GM12878 (cell line): ENCODE results near the gene BCAS2. TPM values are rescaled to one million over a fixed set of nuclear protein-coding genes. Genes with fewer than 3 reads are reported as not detected.

Experiments
- ATAC-seq: fragments of 200-7000 bp; cut with Tn5 transposase; 3 replicates; pipeline ENCODE4 v1.9.1; 2020; ENCODE audit warnings: mild to moderate bottlenecking, moderate library complexity
- BruUV-seq: library from RNA; stranded (reverse); fragments of 400-500 nt; replicated peaks from 2 replicates; lab custom pipeline; 2021; lab: Mats Ljungman, UMichigan
- CTCF ChIA-PET: fragments of 300-600 bp; sonication (Branson Sonifier 250); formaldehyde crosslinking; extraction: SDS; loops from one replicate; lab custom pipeline; 2021; ENCODE audit warnings: inconsistent platforms; lab: Yijun Ruan, JAX
- POLR2A ChIA-PET: fragments of 350-600 bp; formaldehyde crosslinking; extraction: SDS; loops from one replicate; lab custom pipeline; 2021; ENCODE audit warnings: inconsistent platforms; lab: Charles Lee
- RAD21 ChIA-PET: fragments of 300-600 bp; sonication (Branson Sonifier 250); formaldehyde crosslinking; loops from one replicate; lab custom pipeline; 2023; ENCODE audit warnings: antibody characterized with exemption; ENCODE audit not compliant: unreplicated experiment; lab: Charles Lee
- SMC1A ChIA-PET: fragments of 300-600 bp; sonication (Branson Sonifier 250); formaldehyde crosslinking; loops from one replicate; lab custom pipeline; 2023; ENCODE audit not compliant: unreplicated experiment, uncharacterized antibody; lab: Charles Lee
- DNase-seq: peaks from one replicate; pipeline ENCODE4 v3.0.0-alpha.2; 2011; ENCODE audit warnings: low read depth, low spot score
- FAIRE-seq: peaks from 3 replicates; lab custom pipeline; 2011; peaks lifted over from hg19 to GRCh38; lab: Jason Lieb, UNC
- H2AFZ ChIP-seq: 2 replicates; pipeline ENCODE4 v1.6.0; 2011; ENCODE audit warnings: low read depth, low read length, control low read depth; ENCODE audit not compliant: control insufficient read depth
- H3K27ac ChIP-seq: 2 replicates; pipeline ENCODE4 v1.5.1; 2011; ENCODE audit warnings: control low read depth; ENCODE audit not compliant: control insufficient read depth, insufficient read depth
- H3K27me3 ChIP-seq, 2 experiments: replicated peaks in 1 of 2; 2 replicates each; pipeline versions ENCODE4 v1.6.0 to v1.6.1; 2011; ENCODE audit warnings: low read length in 1 of 2; ENCODE audit not compliant: control insufficient read depth in 2 of 2, insufficient read depth in 2 of 2
- H3K36me3 ChIP-seq, 2 experiments: 2 replicates each; pipeline ENCODE4 v1.5.1; 2011; ENCODE audit warnings: low read length in 1 of 2; ENCODE audit not compliant: control insufficient read depth in 2 of 2, insufficient read depth in 2 of 2
- H3K4me1 ChIP-seq: 2 replicates; pipeline ENCODE4 v1.6.1; 2011; ENCODE audit warnings: mild to moderate bottlenecking, low read length, moderate library complexity, mixed read lengths; ENCODE audit not compliant: control insufficient read depth, insufficient read depth
- H3K4me2 ChIP-seq: 2 replicates; pipeline ENCODE4 v1.6.0; 2011; ENCODE audit warnings: control low read depth; ENCODE audit not compliant: control insufficient read depth, insufficient read depth
- H3K4me3 ChIP-seq: fragments of 200-600 bp; sonication (generic); 2 replicates; pipeline ENCODE4 v1.5.1; 2016
- H3K79me2 ChIP-seq: 2 replicates; pipeline ENCODE4 v1.6.0; 2011; ENCODE audit warnings: low read length; ENCODE audit not compliant: control insufficient read depth, insufficient read depth
- H3K9ac ChIP-seq: 2 replicates; pipeline ENCODE4 v1.8.0; 2011; ENCODE audit warnings: low read length, control low read depth, mixed read lengths; ENCODE audit not compliant: control insufficient read depth, insufficient read depth
- H3K9me3 ChIP-seq: replicated peaks from 3 replicates; pipeline ENCODE4 v1.5.1; 2011; ENCODE audit warnings: mild to moderate bottlenecking, low read length; ENCODE audit not compliant: control insufficient read depth, insufficient read depth
- H4K20me1 ChIP-seq: 2 replicates; pipeline ENCODE4 v1.6.0; 2011; ENCODE audit not compliant: control insufficient read depth, insufficient read depth
- BACH1 ChIP-seq: fragments of 450-650 bp; IDR thresholded peaks from 2 replicates; pipeline ENCODE4 v1.6.1; 2017; ENCODE audit warnings: mild to moderate bottlenecking, borderline replicate concordance
- CBX5 ChIP-seq: sonication (generic); IDR thresholded peaks from 2 replicates; pipeline ENCODE4 v1.6.1; 2016; ENCODE audit warnings: low read depth, moderate library complexity, mild to moderate bottlenecking, inconsistent platforms
- CEBPB ChIP-seq, 2 experiments: fragments of 150-350 bp in 1 of 2; IDR thresholded peaks; 2 replicates each; pipeline ENCODE4 v1.6.1; 2012 to 2014; ENCODE audit warnings: low read depth in 2 of 2, low read length in 2 of 2, borderline replicate concordance in 1 of 2, inconsistent platforms in 1 of 2
- DPF2 ChIP-seq: fragments of 450-650 bp; IDR thresholded peaks from 2 replicates; pipeline ENCODE4 v1.6.1; 2017; ENCODE audit warnings: mild to moderate bottlenecking
- HDAC2 ChIP-seq: fragments of 200-600 bp; sonication (generic); IDR thresholded peaks from 2 replicates; pipeline ENCODE4 v1.6.1; 2017
- MEF2B ChIP-seq: fragments of 450-650 bp; IDR thresholded peaks from 2 replicates; pipeline ENCODE4 v1.6.1; 2018; ENCODE audit warnings: mild to moderate bottlenecking, moderate library complexity; ENCODE audit not compliant: partially characterized antibody, poor library complexity, severe bottlenecking
- NBN ChIP-seq: fragments of 450-650 bp; IDR thresholded peaks from 2 replicates; pipeline ENCODE4 v1.6.1; 2016
- NR2C2 ChIP-seq: IDR thresholded peaks from 2 replicates; pipeline ENCODE4 v1.6.1; 2011; ENCODE audit warnings: borderline replicate concordance, low read depth; ENCODE audit not compliant: control insufficient read depth, insufficient read length
- RELA ChIP-seq: fragments of 450-650 bp; IDR thresholded peaks from 2 replicates; pipeline ENCODE4 v1.8.0; 2014; ENCODE audit warnings: borderline replicate concordance; ENCODE audit not compliant: partially characterized antibody
- ZBED1 ChIP-seq: IDR thresholded peaks from 2 replicates; pipeline ENCODE4 v1.6.1; 2016; ENCODE audit warnings: borderline replicate concordance
- ZSCAN29 ChIP-seq: fragments of 450-650 bp; IDR thresholded peaks from 2 replicates; pipeline ENCODE4 v1.6.1; 2017; ENCODE audit warnings: mild to moderate bottlenecking, moderate library complexity
- WGBS: methylation state at CpG from one replicate; pipeline ENCODE4 v1.1.6; 2016; ENCODE audit warnings: low lambda C conversion rate; ENCODE audit not compliant: insufficient replicate concordance, insufficient coverage; ENCODE audit errors: missing lambda C conversion rate; 5-methylcytosine and 5-hydroxymethylcytosine counted together
- in situ Hi-C: fragments of 300-500 bp; cut with MboI; formaldehyde crosslinking; loops from 9 replicates; pipeline ENCODE4 v1.14.3; 2018; ENCODE audit warnings: mixed read lengths
- intact Hi-C: fragments of 100-400 bp; cut with micrococcal nuclease; formaldehyde crosslinking; loops from one replicate; pipeline ENCODE4 v1.14.2; 2022; ENCODE audit not compliant: unreplicated experiment
- polyA plus RNA-seq, 11 experiments: library from polyadenylated mRNA; depleted of rRNA in 4 of 11; unstranded in 6 of 11; stranded (reverse) in 5 of 11; fragments of >200 nt; fragmentation: Nextera tagmentation in 4 of 11; fragmentation: Illumina TruSeq in 1 of 11; extraction: Ambion mirVana in 4 of 11; extraction: Trizol in 1 of 11; gene quantifications; 1 replicate in 1 of 11; 2 replicates in 10 of 11; pipeline versions ENCODE4 v1.2.1 to v1.2.3, GENCODE V29; 2011 to 2016; ENCODE audit warnings: inconsistent platforms in 2 of 11, missing spikeins in 2 of 11, low read depth in 1 of 11
- total RNA-seq, 4 experiments: library from RNA; depleted of rRNA in 3 of 4; stranded (reverse); fragments of >200 nt in 3 of 4; fragmentation: Illumina TruSeq in 1 of 4; extraction: Trizol in 1 of 4; gene quantifications; 2 replicates each; pipeline versions ENCODE4 v1.2.1 to v1.2.3, GENCODE V29; 2013 to 2021
- TF ChIP-seq, protein P1 (sequence below): IDR thresholded peaks from 2 replicates; pipeline ENCODE4 v1.6.1; 2012; ENCODE audit warnings: improper control_type of control experiment, low read depth, low read length; ENCODE audit not compliant: insufficient replicate concordance

The BCAS2 gene
- total and polyA plus RNA-seq, 10 of the 15 experiments (the other 5 are each of a cell fraction or from before 2014, with no cell fraction given) = 37.3 to 129 (median 60.7) TPM

DNA sequence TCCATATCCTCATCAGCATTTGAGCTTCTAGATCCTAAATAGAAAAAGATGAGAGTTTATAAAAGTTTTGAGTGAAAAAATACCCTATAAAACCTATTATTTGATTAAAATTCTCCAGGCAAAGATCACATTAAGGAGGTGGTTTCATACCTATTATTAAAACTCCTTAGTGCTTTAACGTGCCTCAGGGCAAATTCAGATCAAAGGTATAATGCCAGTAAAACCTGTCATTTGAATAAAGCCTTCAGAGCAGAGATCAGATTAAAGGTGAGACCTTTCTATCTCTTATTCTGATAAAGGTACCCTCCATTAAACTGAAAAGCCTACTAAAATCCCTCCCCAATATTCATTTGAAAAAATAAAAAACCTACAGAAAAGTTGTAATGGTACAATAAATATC, 36.1 kb downstream of the BCAS2 start:
- H3K27ac ChIP-seq = no peak overlapping the region
- H3K27me3 ChIP-seq = no peaks in the 10 kb centered on the region
- H3K9ac ChIP-seq = no peak overlapping the region
- H3K4me1 ChIP-seq = no peaks in the 10 kb centered on the region
- BruUV-seq = no TSS peak
- DNase-seq = no peak
- RAD21 ChIA-PET = no interaction called here
- H3K9me3 ChIP-seq = no peaks in the 10 kb centered on the region
- CTCF ChIA-PET = interaction anchor here (0.5 to 1.0 kb wide), 3 partner anchors 11 to 1727 kb away, joined by 3 read pairs; no protein-coding TSS in a partner anchor
- ATAC-seq = no peak
- intact Hi-C loops (no loop called here), in situ Hi-C loops (no loop called here)
- POLR2A ChIA-PET = no interaction called here
- SMC1A ChIA-PET = no interaction called here
- WGBS = 3% methylated on average over 1 of the region's 1 CpG
- H3K4me3 ChIP-seq = no peak overlapping the region
- FAIRE-seq = no peak
- H3K79me2 ChIP-seq = no peaks in the 10 kb centered on the region
- H3K4me2 ChIP-seq = no peak overlapping the region
- no peaks in the 10 kb centered on the region for H3K36me3 ChIP-seq
- H2AFZ ChIP-seq = no peak overlapping the region
- TF ChIP-seq NBN (no peak), MEF2B (no peak), ZSCAN29 (no peak), DPF2 (no peak), CBX5 (no peak), CEBPB (IDR thresholded peaks at IDR 0.05; ENCODE audit: borderline replicate concordance in 1 of 2, low read depth in 2 of 2, low read length in 2 of 2) (no peak), ZBED1 (no peak), NR2C2 (no peak), BACH1 (no peak), HDAC2 (no peak), RELA (no peak)
- TF ChIP-seq, protein P1, sequence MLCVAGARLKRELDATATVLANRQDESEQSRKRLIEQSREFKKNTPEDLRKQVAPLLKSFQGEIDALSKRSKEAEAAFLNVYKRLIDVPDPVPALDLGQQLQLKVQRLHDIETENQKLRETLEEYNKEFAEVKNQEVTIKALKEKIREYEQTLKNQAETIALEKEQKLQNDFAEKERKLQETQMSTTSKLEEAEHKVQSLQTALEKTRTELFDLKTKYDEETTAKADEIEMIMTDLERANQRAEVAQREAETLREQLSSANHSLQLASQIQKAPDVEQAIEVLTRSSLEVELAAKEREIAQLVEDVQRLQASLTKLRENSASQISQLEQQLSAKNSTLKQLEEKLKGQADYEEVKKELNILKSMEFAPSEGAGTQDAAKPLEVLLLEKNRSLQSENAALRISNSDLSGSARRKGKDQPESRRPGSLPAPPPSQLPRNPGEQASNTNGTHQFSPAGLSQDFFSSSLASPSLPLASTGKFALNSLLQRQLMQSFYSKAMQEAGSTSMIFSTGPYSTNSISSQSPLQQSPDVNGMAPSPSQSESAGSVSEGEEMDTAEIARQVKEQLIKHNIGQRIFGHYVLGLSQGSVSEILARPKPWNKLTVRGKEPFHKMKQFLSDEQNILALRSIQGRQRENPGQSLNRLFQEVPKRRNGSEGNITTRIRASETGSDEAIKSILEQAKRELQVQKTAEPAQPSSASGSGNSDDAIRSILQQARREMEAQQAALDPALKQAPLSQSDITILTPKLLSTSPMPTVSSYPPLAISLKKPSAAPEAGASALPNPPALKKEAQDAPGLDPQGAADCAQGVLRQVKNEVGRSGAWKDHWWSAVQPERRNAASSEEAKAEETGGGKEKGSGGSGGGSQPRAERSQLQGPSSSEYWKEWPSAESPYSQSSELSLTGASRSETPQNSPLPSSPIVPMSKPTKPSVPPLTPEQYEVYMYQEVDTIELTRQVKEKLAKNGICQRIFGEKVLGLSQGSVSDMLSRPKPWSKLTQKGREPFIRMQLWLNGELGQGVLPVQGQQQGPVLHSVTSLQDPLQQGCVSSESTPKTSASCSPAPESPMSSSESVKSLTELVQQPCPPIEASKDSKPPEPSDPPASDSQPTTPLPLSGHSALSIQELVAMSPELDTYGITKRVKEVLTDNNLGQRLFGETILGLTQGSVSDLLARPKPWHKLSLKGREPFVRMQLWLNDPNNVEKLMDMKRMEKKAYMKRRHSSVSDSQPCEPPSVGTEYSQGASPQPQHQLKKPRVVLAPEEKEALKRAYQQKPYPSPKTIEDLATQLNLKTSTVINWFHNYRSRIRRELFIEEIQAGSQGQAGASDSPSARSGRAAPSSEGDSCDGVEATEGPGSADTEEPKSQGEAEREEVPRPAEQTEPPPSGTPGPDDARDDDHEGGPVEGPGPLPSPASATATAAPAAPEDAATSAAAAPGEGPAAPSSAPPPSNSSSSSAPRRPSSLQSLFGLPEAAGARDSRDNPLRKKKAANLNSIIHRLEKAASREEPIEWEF = no peak
- no peaks in the 10 kb centered on the region for H4K20me1 ChIP-seq
